MM.1S (cell line): ENCODE measurements around the gene PLA2R1.

ENCODE experiments used
- DNase-seq: peaks from one replicate; pipeline ENCODE4 v3.0.0-alpha.2; 2015
- H2AFZ ChIP-seq: fragments of 300-600 bp; sonication (generic); 2 replicates; pipeline ENCODE4 v1.6.0; 2016; ENCODE audit warnings: antibody characterized with exemption, low read length
- H3F3A ChIP-seq: fragments of 300-600 bp; sonication (generic); 2 replicates; pipeline ENCODE4 v1.6.1; 2016; ENCODE audit warnings: mild to moderate bottlenecking, antibody characterized with exemption, low read length, moderate library complexity, mixed read lengths; ENCODE audit not compliant: insufficient read depth
- H3K27ac ChIP-seq: fragments of 300-600 bp; sonication (generic); 2 replicates; pipeline ENCODE4 v1.5.1; 2016; ENCODE audit warnings: mild to moderate bottlenecking, low read length
- H3K27me3 ChIP-seq: fragments of 300-600 bp; sonication (generic); replicated peaks from 2 replicates; pipeline ENCODE4 v1.6.0; 2016; ENCODE audit warnings: low read length; ENCODE audit not compliant: insufficient read depth
- H3K36me3 ChIP-seq: fragments of 300-600 bp; sonication (generic); replicated peaks from 2 replicates; pipeline ENCODE4 v1.6.1; 2016; ENCODE audit warnings: mild to moderate bottlenecking, low read length, mixed read lengths; ENCODE audit not compliant: insufficient read depth
- H3K4me1 ChIP-seq: fragments of 300-600 bp; sonication (generic); 2 replicates; pipeline ENCODE4 v1.6.1; 2016; ENCODE audit warnings: low read length, mixed read lengths
- H3K4me2 ChIP-seq: fragments of 300-600 bp; sonication (generic); 2 replicates; pipeline ENCODE4 v1.6.0; 2016; ENCODE audit warnings: low read depth, low read length
- H3K4me3 ChIP-seq: fragments of 300-600 bp; sonication (generic); 2 replicates; pipeline ENCODE4 v1.5.1; 2016; ENCODE audit warnings: low read length, mixed read lengths
- H3K79me2 ChIP-seq: fragments of 300-600 bp; sonication (generic); 2 replicates; pipeline ENCODE4 v1.6.1; 2016; ENCODE audit warnings: mixed run types, low read length, mixed read lengths
- H3K9ac ChIP-seq: fragments of 300-600 bp; sonication (generic); 2 replicates; pipeline ENCODE4 v1.6.1; 2016; ENCODE audit warnings: low read length, mixed read lengths
- H3K9me2 ChIP-seq: fragments of 300-600 bp; sonication (generic); replicated peaks from 2 replicates; pipeline ENCODE4 v1.6.1; 2016; ENCODE audit warnings: mild to moderate bottlenecking, low read length, mixed read lengths; ENCODE audit not compliant: insufficient read depth
- H3K9me3 ChIP-seq: fragments of 300-600 bp; sonication (generic); replicated peaks from 2 replicates; pipeline ENCODE4 v1.6.1; 2016; ENCODE audit warnings: mild to moderate bottlenecking, low read length, mixed read lengths; ENCODE audit not compliant: insufficient read depth
- H4K20me1 ChIP-seq: fragments of 300-600 bp; sonication (generic); 2 replicates; pipeline ENCODE4 v1.6.1; 2016; ENCODE audit warnings: mild to moderate bottlenecking, low read length, moderate library complexity, mixed read lengths; ENCODE audit not compliant: insufficient read depth
- EZH2 ChIP-seq: fragments of 300-600 bp; sonication (generic); optimal IDR thresholded peaks from 2 replicates; pipeline ENCODE3; 2017; ENCODE audit warnings: low read depth, mild to moderate bottlenecking, antibody characterized with exemption, low read length, mixed read lengths
- EZH2phosphoT487 ChIP-seq: fragments of 300-600 bp; sonication (generic); IDR thresholded peaks from 2 replicates; pipeline ENCODE4 v1.6.1; 2018; ENCODE audit warnings: antibody characterized with exemption, low read length
- TF ChIP-seq, protein P1 (sequence below): fragments of 300-600 bp; sonication (generic); IDR thresholded peaks from 2 replicates; pipeline ENCODE4 v1.5.1; 2016; ENCODE audit warnings: antibody characterized with exemption, low read length, mixed read lengths

Gene PLA2R1

DNA sequence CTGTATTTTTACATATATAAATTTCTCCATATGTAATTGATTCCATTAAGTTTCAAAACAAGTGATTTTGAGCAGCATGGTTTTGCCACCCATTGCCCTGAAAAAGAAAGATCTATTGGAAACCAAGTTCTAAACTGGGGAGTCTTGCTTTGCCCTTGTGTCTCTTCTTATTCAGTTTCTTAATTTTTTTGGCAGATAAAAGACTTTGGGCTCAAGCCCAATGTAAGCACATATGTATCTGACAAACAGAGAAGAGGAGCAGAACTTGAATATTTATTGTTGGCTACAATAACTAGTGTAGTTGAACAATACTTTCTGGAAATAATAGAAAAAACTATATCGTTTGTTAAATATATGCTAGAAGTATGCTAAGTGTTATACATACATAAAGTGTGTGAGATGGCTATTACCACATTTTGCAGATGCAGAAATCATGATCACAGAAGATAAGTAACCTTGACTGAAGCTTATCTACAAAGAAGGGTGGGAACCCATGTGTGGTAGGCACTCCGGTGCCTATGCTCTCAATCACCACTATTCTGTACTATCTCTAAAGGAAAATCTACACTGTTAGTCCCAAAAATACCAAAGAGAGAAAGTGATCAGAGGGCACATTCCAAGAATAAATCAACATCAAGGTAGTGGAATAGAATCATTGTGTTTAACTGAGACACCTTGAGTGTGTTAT is 109.1 kb downstream of the PLA2R1 start:
- no peak for DNase-seq
- Histone ChIP-seq H3K27me3 (no peaks in the 10 kb centered on the region), H3K9me3 (no peaks in the 10 kb centered on the region), H3K36me3 (no peaks in the 10 kb centered on the region), H3K4me1 (no peaks in the 10 kb centered on the region), H3K27ac (no peak overlapping the region), H3F3A (no peaks in the 10 kb centered on the region), H2AFZ (no peak overlapping the region), H3K4me2 (no peak overlapping the region), H3K9ac (no peak overlapping the region), H3K9me2 (no peaks in the 10 kb centered on the region), H3K79me2 (no peaks in the 10 kb centered on the region), H3K4me3 (no peak overlapping the region), H4K20me1 (no peaks in the 10 kb centered on the region)
- TF ChIP-seq, protein P1, sequence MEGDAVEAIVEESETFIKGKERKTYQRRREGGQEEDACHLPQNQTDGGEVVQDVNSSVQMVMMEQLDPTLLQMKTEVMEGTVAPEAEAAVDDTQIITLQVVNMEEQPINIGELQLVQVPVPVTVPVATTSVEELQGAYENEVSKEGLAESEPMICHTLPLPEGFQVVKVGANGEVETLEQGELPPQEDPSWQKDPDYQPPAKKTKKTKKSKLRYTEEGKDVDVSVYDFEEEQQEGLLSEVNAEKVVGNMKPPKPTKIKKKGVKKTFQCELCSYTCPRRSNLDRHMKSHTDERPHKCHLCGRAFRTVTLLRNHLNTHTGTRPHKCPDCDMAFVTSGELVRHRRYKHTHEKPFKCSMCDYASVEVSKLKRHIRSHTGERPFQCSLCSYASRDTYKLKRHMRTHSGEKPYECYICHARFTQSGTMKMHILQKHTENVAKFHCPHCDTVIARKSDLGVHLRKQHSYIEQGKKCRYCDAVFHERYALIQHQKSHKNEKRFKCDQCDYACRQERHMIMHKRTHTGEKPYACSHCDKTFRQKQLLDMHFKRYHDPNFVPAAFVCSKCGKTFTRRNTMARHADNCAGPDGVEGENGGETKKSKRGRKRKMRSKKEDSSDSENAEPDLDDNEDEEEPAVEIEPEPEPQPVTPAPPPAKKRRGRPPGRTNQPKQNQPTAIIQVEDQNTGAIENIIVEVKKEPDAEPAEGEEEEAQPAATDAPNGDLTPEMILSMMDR, result no peak
- no peak for TF ChIP-seq EZH2phosphoT487
- no peak for TF ChIP-seq EZH2

DNA sequence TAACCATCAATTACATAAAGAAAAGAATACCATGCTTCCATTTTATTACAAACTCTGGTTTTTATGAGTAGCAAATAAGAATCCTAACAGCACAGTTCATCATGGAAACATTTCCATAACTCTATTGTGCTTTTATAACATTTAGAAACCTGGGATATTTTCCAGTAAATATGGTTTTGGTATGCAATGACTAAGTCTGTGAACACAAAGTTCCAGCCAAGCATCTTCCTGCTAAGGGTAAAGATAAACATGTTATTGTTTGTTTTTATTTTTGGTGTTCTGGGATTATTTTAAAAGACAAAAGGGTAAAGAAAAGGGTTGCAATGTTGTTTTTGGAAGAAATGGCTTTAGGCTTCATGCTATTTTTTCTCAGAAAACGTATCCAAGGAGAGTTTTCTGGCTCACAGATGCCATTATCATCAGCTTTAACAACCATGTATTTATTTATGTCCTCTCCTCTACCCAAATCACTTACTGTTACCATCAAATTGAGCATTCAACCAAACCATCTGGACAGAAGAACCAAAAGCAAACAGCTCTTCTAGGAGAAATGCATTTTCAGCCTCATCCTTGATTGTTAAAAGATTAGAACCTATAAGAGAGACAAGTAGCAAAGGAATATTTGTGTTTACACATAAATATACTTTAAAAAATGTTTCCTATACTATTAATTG is 116.0 kb downstream of the PLA2R1 start:
- Histone ChIP-seq H4K20me1 (no peaks in the 10 kb centered on the region), H3K9me2 (no peaks in the 10 kb centered on the region), H3K36me3 (no peaks in the 10 kb centered on the region), H3K27me3 (no peaks in the 10 kb centered on the region), H3K9ac (no peak overlapping the region), H2AFZ (no peak overlapping the region), H3K79me2 (no peaks in the 10 kb centered on the region), H3K27ac (no peak overlapping the region), H3K4me1 (no peaks in the 10 kb centered on the region), H3K4me3 (no peak overlapping the region), H3K9me3 (no peaks in the 10 kb centered on the region), H3K4me2 (no peak overlapping the region), H3F3A (no peaks in the 10 kb centered on the region)
- DNase-seq, result no peak
- TF ChIP-seq EZH2phosphoT487 (no peak), EZH2 (no peak)
- TF ChIP-seq, protein P1, result no peak

DNA sequence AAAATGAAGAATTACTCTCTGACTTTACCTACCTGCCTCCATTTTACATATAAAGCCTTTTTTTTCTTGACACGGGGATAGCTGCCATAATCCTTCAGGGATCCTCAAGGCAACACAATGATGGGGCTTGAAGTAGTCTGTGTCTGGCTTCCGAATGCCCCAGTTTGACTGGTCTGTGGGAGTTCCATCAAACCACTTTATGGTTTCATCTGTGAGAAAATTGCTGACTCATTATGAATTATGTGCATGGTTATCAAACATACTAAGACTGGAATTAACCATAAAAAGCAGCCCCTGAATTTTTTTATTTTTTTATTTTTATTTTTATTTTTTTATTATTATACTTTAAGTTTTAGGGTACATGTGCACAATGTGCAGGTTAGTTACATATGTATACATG is 117.5 kb downstream of the PLA2R1 start:
- no peaks in the 10 kb centered on the region for H3K4me1 ChIP-seq
- TF ChIP-seq EZH2 (no peak), EZH2phosphoT487 (no peak)
- TF ChIP-seq, protein P1, result no peak
- H2AFZ ChIP-seq, result no peak overlapping the region
- H3K27me3 ChIP-seq, result no peaks in the 10 kb centered on the region
- no peaks in the 10 kb centered on the region for H3K79me2 ChIP-seq
- no peak overlapping the region for H3K4me3 ChIP-seq
- no peak for DNase-seq
- no peak overlapping the region for H3K9ac ChIP-seq
- H3K4me2 ChIP-seq, result no peak overlapping the region
- no peaks in the 10 kb centered on the region for H3K36me3 ChIP-seq
- H3F3A ChIP-seq, result no peaks in the 10 kb centered on the region
- H4K20me1 ChIP-seq, result no peaks in the 10 kb centered on the region
- H3K9me3 ChIP-seq, result no peaks in the 10 kb centered on the region
- H3K9me2 ChIP-seq, result no peaks in the 10 kb centered on the region
- H3K27ac ChIP-seq, result no peak overlapping the region
